GM12878 (cell line): Measurements from ENCODE around the gene MTA3. TPM values are rescaled to one million over a fixed set of nuclear protein-coding genes. Genes with fewer than 3 reads are reported as not detected.

ENCODE experiments used
- BHLHE40 ChIP-seq, 2 experiments: fragments of 450-650 bp in 1 of 2; IDR thresholded peaks; 2 replicates each; pipeline ENCODE4 v1.6.1; 2011 to 2017; ENCODE audit warnings: low read depth in 2 of 2, borderline replicate concordance in 1 of 2, improper control_type of control experiment in 1 of 2, low read length in 1 of 2, mild to moderate bottlenecking in 1 of 2
- CBFB ChIP-seq: IDR thresholded peaks from 2 replicates; pipeline ENCODE4 v1.6.1; 2016; ENCODE audit warnings: antibody characterized with exemption, low read depth
- CBX5 ChIP-seq: sonication (generic); IDR thresholded peaks from 2 replicates; pipeline ENCODE4 v1.6.1; 2016; ENCODE audit warnings: low read depth, moderate library complexity, mild to moderate bottlenecking, inconsistent platforms
- CEBPB ChIP-seq, 2 experiments: fragments of 150-350 bp in 1 of 2; IDR thresholded peaks; 2 replicates each; pipeline ENCODE4 v1.6.1; 2012 to 2014; ENCODE audit warnings: low read depth in 2 of 2, low read length in 2 of 2, borderline replicate concordance in 1 of 2, inconsistent platforms in 1 of 2
- EP300 ChIP-seq, 2 experiments: fragments of 150-350 bp in 1 of 2; IDR thresholded peaks; 2 replicates each; pipeline ENCODE4 v1.6.1; 2011 to 2012; ENCODE audit warnings: low read depth in 2 of 2, low read length in 2 of 2, borderline replicate concordance in 1 of 2, improper control_type of control experiment in 1 of 2, inconsistent platforms in 1 of 2; ENCODE audit not compliant: control insufficient read depth in 1 of 2
- HCFC1 ChIP-seq: fragments of 150-350 bp; IDR thresholded peaks from 2 replicates; pipeline ENCODE4 v1.6.1; 2014; ENCODE audit warnings: low read length
- HDGF ChIP-seq: fragments of 450-650 bp; IDR thresholded peaks from 2 replicates; pipeline ENCODE4 v1.6.1; 2016; ENCODE audit warnings: antibody characterized with exemption
- IKZF1 ChIP-seq: fragments of 450-650 bp; conservative IDR thresholded peaks from 2 replicates; pipeline ENCODE4 v1.6.1; 2017; ENCODE audit warnings: antibody characterized with exemption, mild to moderate bottlenecking
- KAT2A ChIP-seq: conservative IDR thresholded peaks from 2 replicates; pipeline ENCODE4 v1.6.1; 2011; ENCODE audit warnings: low read depth, low read length; ENCODE audit not compliant: control insufficient read depth
- NR2C1 ChIP-seq: fragments of 450-650 bp; IDR thresholded peaks from 2 replicates; pipeline ENCODE4 v1.6.1; 2017; ENCODE audit warnings: antibody characterized with exemption, mild to moderate bottlenecking, moderate library complexity
- RUNX3 ChIP-seq: IDR thresholded peaks from 2 replicates; pipeline ENCODE4 v1.6.1; 2012; ENCODE audit warnings: low read length, inconsistent platforms
- TAF1 ChIP-seq: IDR thresholded peaks from 2 replicates; pipeline ENCODE4 v1.6.1; 2011; ENCODE audit warnings: mild to moderate bottlenecking, low read depth, low read length, borderline replicate concordance
- YBX1 ChIP-seq: fragments of 450-650 bp; IDR thresholded peaks from 2 replicates; pipeline ENCODE4 v1.6.1; 2016; ENCODE audit warnings: antibody characterized with exemption
- YY1 ChIP-seq: IDR thresholded peaks from 2 replicates; pipeline ENCODE4 v1.6.1; 2011; ENCODE audit warnings: low read depth, mild to moderate bottlenecking, low read length
- ZBED1 ChIP-seq: IDR thresholded peaks from 2 replicates; pipeline ENCODE4 v1.6.1; 2016; ENCODE audit warnings: borderline replicate concordance
- ZSCAN29 ChIP-seq: fragments of 450-650 bp; IDR thresholded peaks from 2 replicates; pipeline ENCODE4 v1.6.1; 2017; ENCODE audit warnings: mild to moderate bottlenecking, moderate library complexity
- polyA plus RNA-seq, 11 experiments: library from polyadenylated mRNA; depleted of rRNA in 4 of 11; unstranded in 6 of 11; stranded (reverse) in 5 of 11; fragments of >200 nt; fragmentation: Nextera tagmentation in 4 of 11; fragmentation: Illumina TruSeq in 1 of 11; extraction: Ambion mirVana in 4 of 11; extraction: Trizol in 1 of 11; gene quantifications; 1 replicate in 1 of 11; 2 replicates in 10 of 11; pipeline versions ENCODE4 v1.2.1 to v1.2.3, GENCODE V29; 2011 to 2016; ENCODE audit warnings: inconsistent platforms in 2 of 11, missing spikeins in 2 of 11, low read depth in 1 of 11
- total RNA-seq, 4 experiments: library from RNA; depleted of rRNA in 3 of 4; stranded (reverse); fragments of >200 nt in 3 of 4; fragmentation: Illumina TruSeq in 1 of 4; extraction: Trizol in 1 of 4; gene quantifications; 2 replicates each; pipeline versions ENCODE4 v1.2.1 to v1.2.3, GENCODE V29; 2013 to 2021
- TF ChIP-seq, protein P1 (sequence below): fragments of 450-650 bp; IDR thresholded peaks from 2 replicates; pipeline ENCODE4 v1.6.1; 2018; ENCODE audit warnings: mild to moderate bottlenecking, low read depth, moderate library complexity; ENCODE audit not compliant: partially characterized antibody
- TF ChIP-seq, protein P2 (sequence below): IDR thresholded peaks from 2 replicates; pipeline ENCODE4 v1.6.1; 2011; ENCODE audit warnings: mild to moderate bottlenecking, low read depth, low read length, moderate library complexity; ENCODE audit not compliant: insufficient replicate concordance
- TF ChIP-seq, protein P3 (sequence below): fragments of 450-650 bp; IDR thresholded peaks from 2 replicates; pipeline ENCODE4 v1.6.1; 2017; ENCODE audit warnings: borderline replicate concordance
- TF ChIP-seq, protein P4 (sequence below): IDR thresholded peaks from 2 replicates; pipeline ENCODE4 v1.6.1; 2012; ENCODE audit warnings: mild to moderate bottlenecking, low read depth, low read length

The MTA3 gene
- total and polyA plus RNA-seq, 10 of the 15 experiments (the other 5 are each of a cell fraction or from before 2014, with no cell fraction given) = 17.6 to 45.5 (median 26.5) TPM

DNA sequence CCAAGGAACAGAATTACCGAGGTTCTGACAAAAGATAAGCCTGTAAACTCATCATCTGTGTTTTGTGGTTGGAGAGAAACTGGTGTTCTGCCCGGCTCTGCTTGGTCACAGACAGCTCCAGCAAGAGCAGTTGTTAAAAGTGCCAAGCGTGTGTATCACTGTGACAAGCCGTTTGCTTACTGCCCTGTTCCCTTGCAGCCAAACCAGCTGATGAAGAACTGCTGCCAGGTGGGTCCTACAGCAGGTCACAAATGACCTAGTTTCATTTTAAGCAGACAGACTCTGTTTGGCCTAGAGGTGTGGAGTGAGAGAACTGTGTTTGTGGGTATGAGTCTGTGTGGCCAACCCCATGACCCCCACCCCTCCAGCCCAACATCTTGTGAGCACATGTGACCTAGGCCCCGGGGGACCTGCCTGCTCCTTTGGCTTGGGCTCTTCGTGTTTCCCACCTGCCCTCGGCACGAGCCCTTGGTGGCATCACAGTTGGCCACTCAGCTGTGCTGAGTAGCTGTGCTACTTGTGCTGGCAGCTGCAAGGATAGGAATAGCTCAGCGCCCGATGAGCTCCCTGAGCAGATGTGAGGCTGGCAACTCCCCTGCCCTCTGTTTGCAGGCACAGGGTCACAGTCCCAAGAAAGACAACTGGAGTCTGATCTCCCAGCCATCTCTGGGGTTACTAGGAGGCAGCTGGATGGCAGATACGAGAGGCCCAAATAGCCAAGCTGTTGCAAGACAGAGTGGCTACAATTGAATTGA is 185.8 kb downstream of the MTA3 start (continued):
- TF ChIP-seq CEBPB (IDR thresholded peaks at IDR 0.05; ENCODE audit: borderline replicate concordance in 1 of 2, low read depth in 2 of 2, low read length in 2 of 2) (no peak), ZSCAN29 (no peak), ZBED1 (no peak), YY1 (no peak), IKZF1 (peak; percentile 61; the same call in 1 of the 2 replicates), NR2C1 (no peak), CBX5 (no peak), HDGF (peak; percentile 67; the same call in 1 of the 2 replicates), KAT2A (no peak), CBFB (no peak), HCFC1 (no peak), RUNX3 (peak; percentile 57), EP300 (IDR thresholded peaks at IDR 0.05; ENCODE audit: borderline replicate concordance in 1 of 2, control insufficient read depth in 1 of 2, low read depth in 2 of 2, low read length in 2 of 2) (peak; percentile 27 to 63; a peak in 1 of 4 replicates), TAF1 (no peak), BHLHE40 (IDR thresholded peaks at IDR 0.05; ENCODE audit: borderline replicate concordance in 1 of 2, low read depth in 2 of 2, low read length in 1 of 2) (peak; percentile 88 to 93), YBX1 (no peak)
- TF ChIP-seq, protein P1, sequence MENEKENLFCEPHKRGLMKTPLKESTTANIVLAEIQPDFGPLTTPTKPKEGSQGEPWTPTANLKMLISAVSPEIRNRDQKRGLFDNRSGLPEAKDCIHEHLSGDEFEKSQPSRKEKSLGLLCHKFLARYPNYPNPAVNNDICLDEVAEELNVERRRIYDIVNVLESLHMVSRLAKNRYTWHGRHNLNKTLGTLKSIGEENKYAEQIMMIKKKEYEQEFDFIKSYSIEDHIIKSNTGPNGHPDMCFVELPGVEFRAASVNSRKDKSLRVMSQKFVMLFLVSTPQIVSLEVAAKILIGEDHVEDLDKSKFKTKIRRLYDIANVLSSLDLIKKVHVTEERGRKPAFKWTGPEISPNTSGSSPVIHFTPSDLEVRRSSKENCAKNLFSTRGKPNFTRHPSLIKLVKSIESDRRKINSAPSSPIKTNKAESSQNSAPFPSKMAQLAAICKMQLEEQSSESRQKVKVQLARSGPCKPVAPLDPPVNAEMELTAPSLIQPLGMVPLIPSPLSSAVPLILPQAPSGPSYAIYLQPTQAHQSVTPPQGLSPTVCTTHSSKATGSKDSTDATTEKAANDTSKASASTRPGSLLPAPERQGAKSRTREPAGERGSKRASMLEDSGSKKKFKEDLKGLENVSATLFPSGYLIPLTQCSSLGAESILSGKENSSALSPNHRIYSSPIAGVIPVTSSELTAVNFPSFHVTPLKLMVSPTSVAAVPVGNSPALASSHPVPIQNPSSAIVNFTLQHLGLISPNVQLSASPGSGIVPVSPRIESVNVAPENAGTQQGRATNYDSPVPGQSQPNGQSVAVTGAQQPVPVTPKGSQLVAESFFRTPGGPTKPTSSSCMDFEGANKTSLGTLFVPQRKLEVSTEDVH = no peak
- TF ChIP-seq, protein P2, sequence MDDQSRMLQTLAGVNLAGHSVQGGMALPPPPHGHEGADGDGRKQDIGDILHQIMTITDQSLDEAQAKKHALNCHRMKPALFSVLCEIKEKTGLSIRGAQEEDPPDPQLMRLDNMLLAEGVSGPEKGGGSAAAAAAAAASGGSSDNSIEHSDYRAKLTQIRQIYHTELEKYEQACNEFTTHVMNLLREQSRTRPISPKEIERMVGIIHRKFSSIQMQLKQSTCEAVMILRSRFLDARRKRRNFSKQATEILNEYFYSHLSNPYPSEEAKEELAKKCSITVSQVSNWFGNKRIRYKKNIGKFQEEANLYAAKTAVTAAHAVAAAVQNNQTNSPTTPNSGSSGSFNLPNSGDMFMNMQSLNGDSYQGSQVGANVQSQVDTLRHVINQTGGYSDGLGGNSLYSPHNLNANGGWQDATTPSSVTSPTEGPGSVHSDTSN = no peak
- TF ChIP-seq, protein P3, sequence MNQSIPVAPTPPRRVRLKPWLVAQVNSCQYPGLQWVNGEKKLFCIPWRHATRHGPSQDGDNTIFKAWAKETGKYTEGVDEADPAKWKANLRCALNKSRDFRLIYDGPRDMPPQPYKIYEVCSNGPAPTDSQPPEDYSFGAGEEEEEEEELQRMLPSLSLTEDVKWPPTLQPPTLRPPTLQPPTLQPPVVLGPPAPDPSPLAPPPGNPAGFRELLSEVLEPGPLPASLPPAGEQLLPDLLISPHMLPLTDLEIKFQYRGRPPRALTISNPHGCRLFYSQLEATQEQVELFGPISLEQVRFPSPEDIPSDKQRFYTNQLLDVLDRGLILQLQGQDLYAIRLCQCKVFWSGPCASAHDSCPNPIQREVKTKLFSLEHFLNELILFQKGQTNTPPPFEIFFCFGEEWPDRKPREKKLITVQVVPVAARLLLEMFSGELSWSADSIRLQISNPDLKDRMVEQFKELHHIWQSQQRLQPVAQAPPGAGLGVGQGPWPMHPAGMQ = no peak
- TF ChIP-seq, protein P4, sequence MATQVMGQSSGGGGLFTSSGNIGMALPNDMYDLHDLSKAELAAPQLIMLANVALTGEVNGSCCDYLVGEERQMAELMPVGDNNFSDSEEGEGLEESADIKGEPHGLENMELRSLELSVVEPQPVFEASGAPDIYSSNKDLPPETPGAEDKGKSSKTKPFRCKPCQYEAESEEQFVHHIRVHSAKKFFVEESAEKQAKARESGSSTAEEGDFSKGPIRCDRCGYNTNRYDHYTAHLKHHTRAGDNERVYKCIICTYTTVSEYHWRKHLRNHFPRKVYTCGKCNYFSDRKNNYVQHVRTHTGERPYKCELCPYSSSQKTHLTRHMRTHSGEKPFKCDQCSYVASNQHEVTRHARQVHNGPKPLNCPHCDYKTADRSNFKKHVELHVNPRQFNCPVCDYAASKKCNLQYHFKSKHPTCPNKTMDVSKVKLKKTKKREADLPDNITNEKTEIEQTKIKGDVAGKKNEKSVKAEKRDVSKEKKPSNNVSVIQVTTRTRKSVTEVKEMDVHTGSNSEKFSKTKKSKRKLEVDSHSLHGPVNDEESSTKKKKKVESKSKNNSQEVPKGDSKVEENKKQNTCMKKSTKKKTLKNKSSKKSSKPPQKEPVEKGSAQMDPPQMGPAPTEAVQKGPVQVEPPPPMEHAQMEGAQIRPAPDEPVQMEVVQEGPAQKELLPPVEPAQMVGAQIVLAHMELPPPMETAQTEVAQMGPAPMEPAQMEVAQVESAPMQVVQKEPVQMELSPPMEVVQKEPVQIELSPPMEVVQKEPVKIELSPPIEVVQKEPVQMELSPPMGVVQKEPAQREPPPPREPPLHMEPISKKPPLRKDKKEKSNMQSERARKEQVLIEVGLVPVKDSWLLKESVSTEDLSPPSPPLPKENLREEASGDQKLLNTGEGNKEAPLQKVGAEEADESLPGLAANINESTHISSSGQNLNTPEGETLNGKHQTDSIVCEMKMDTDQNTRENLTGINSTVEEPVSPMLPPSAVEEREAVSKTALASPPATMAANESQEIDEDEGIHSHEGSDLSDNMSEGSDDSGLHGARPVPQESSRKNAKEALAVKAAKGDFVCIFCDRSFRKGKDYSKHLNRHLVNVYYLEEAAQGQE = no peak
